DND-41 (cell line): ENCODE measurements around the gene AEBP2.

Experiments used
- ATAC-seq: fragments of 200-7000 bp; cut with Tn5 transposase; 3 replicates; pipeline ENCODE4 v1.9.1; 2021; ENCODE audit warnings: low read depth; ENCODE audit not compliant: insufficient read depth
- DNase-seq: peaks from one replicate; pipeline ENCODE4 v3.0.0-alpha.2; 2020
- H2AFZ ChIP-seq: 2 replicates; pipeline ENCODE4 v1.6.0; 2012; ENCODE audit warnings: low read depth, low read length
- H3K27ac ChIP-seq: 2 replicates; pipeline ENCODE4 v1.5.1; 2012; ENCODE audit warnings: low read length, inconsistent platforms
- H3K27me3 ChIP-seq: fragments of 200-600 bp; sonication (generic); 2 replicates; pipeline ENCODE4 v1.6.0; 2012; ENCODE audit warnings: low read length, mild to moderate bottlenecking, inconsistent platforms; ENCODE audit not compliant: insufficient read depth, poor library complexity
- H3K36me3 ChIP-seq: 2 replicates; pipeline ENCODE4 v1.5.1; 2012; ENCODE audit warnings: low read length, inconsistent platforms; ENCODE audit not compliant: insufficient read depth
- H3K4me1 ChIP-seq: 2 replicates; pipeline ENCODE4 v1.5.1; 2012; ENCODE audit warnings: mild to moderate bottlenecking, low read length; ENCODE audit not compliant: insufficient read depth
- H3K4me2 ChIP-seq: 2 replicates; pipeline ENCODE4 v1.6.0; 2012; ENCODE audit warnings: mild to moderate bottlenecking, moderate library complexity, low read length, inconsistent platforms; ENCODE audit not compliant: insufficient read depth
- H3K4me3 ChIP-seq, 2 experiments: fragments of 200-600 bp in 1 of 2; shearing (Covaris generic) in 1 of 2; 2 replicates each; pipeline ENCODE4 v1.5.1; 2012 to 2016; ENCODE audit warnings: inconsistent platforms in 2 of 2, low read length in 2 of 2, mild to moderate bottlenecking in 2 of 2, low read depth in 1 of 2, moderate library complexity in 1 of 2
- H3K79me2 ChIP-seq: 2 replicates; pipeline ENCODE4 v1.6.0; 2012; ENCODE audit warnings: low read length, inconsistent platforms; ENCODE audit not compliant: insufficient read depth
- H3K9ac ChIP-seq: 2 replicates; pipeline ENCODE4 v1.6.0; 2012; ENCODE audit warnings: low read depth, mild to moderate bottlenecking, inconsistent platforms, low read length, moderate library complexity
- H3K9me3 ChIP-seq: 2 replicates; pipeline ENCODE4 v1.5.1; 2012; ENCODE audit warnings: low read length, moderate library complexity, mild to moderate bottlenecking, inconsistent platforms; ENCODE audit not compliant: insufficient read depth, severe bottlenecking
- H4K20me1 ChIP-seq: 2 replicates; pipeline ENCODE4 v1.6.0; 2012; ENCODE audit warnings: low read length; ENCODE audit not compliant: insufficient read depth
- CTCF ChIP-seq: IDR thresholded peaks from 2 replicates; pipeline ENCODE4 v1.5.1; 2012; ENCODE audit warnings: borderline replicate concordance, low read length, moderate library complexity, mild to moderate bottlenecking; ENCODE audit not compliant: poor library complexity, severe bottlenecking; ENCODE audit errors: extremely low read depth
- EZH2 ChIP-seq: IDR thresholded peaks from 3 replicates; pipeline ENCODE4 v1.6.1; 2012; ENCODE audit warnings: borderline replicate concordance, low read depth, mild to moderate bottlenecking, moderate library complexity, low read length, inconsistent platforms; ENCODE audit not compliant: severe bottlenecking

Gene AEBP2

GRCh38 chr12:19518209-19518608, 78.9 kb downstream of the AEBP2 start:
- H3K36me3 ChIP-seq: peaks cover 78% of the 10 kb centered on the region
- H3K4me3 ChIP-seq: no peak overlapping the region
- H3K27ac ChIP-seq: no peak overlapping the region
- no peak overlapping the region for H3K4me2 ChIP-seq
- TF ChIP-seq CTCF: no peak
- TF ChIP-seq EZH2: no peak
- no peaks in the 10 kb centered on the region for H3K27me3 ChIP-seq
- no peaks in the 10 kb centered on the region; the same call in 1 of the 2 replicates for H4K20me1 ChIP-seq
- no peak overlapping the region for H2AFZ ChIP-seq
- ATAC-seq (no peak), DNase-seq (no peak)
- H3K9me3 ChIP-seq: no peaks in the 10 kb centered on the region
- H3K79me2 ChIP-seq: peaks cover 12% of the 10 kb centered on the region
- no peak overlapping the region for H3K9ac ChIP-seq
- H3K4me1 ChIP-seq: no peaks in the 10 kb centered on the region

DNA sequence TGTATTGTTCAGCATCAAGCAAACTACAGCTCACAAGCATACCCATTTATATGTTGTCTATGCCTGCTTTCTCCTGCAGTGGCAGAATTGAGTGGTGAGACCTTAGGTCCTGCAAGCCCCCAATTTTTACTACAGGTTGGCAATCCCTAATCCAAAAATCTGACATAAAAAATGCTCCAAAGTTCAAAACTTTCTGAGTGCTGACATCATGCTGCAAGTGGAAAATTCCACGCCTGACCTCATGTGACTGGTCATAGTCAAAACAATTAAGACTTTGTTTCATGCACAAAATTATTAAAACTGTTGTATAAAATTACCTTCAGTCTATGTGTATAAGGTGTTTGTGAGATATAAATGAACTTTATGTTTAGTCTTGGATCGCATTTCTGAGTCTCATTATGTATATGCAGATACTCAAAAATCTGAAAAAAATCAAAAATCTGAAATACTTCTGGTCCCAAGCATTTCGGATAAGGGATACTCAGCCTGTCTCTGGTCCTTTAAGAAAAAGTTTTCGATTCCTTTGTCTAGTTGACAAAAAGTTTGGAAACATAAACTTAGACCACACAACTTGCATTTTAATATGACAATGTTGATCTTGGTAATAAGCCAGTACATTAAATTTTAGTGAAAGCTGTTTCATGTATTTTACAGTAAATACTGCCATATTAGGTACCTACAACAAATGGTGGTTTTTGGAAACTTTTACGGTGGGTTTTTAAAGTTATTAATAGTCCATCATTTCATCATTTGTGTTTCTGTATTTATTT, 81.5 kb downstream of the AEBP2 start:
- Histone ChIP-seq H3K4me1 (no peaks in the 10 kb centered on the region), H3K79me2 (no peaks in the 10 kb centered on the region), H3K27ac (no peak overlapping the region), H2AFZ (no peak overlapping the region), H3K27me3 (no peaks in the 10 kb centered on the region), H3K4me2 (no peak overlapping the region), H3K9ac (no peak overlapping the region), H3K4me3 (no peak overlapping the region), H3K9me3 (no peaks in the 10 kb centered on the region), H4K20me1 (peaks cover 3% of the 10 kb centered on the region; the same call in 1 of the 2 replicates), H3K36me3 (peaks cover 60% of the 10 kb centered on the region)
- ATAC-seq (no peak), DNase-seq (no peak)
- no peak for TF ChIP-seq EZH2
- no peak for TF ChIP-seq CTCF

- Histone ChIP-seq H3K27ac (no peak overlapping the region), H3K36me3 (peaks cover 22% of the 10 kb centered on the region), H3K79me2 (no peaks in the 10 kb centered on the region), H3K4me3 (no peak overlapping the region), H3K9me3 (no peaks in the 10 kb centered on the region), H3K9ac (no peak overlapping the region), H4K20me1 (peaks cover 3% of the 10 kb centered on the region; the same call in 1 of the 2 replicates), H3K4me2 (no peak overlapping the region), H2AFZ (no peak overlapping the region), H3K4me1 (no peaks in the 10 kb centered on the region), H3K27me3 (no peaks in the 10 kb centered on the region)
- TF ChIP-seq CTCF (no peak), EZH2 (no peak)
- no peak for ATAC-seq
- DNase-seq: no peak
These were observed 86.0 kb downstream of the AEBP2 start for GRCh38 chr12:19525274-19525673.
